HL-60 (cell line): ENCODE data around the gene PDLIM5.

Experiments used
- DNase-seq, 2 experiments: peaks; one replicate each; pipeline ENCODE4 v3.0.0-alpha.2; 2010 to 2020; ENCODE audit warnings: low read depth in 1 of 2, low spot score in 1 of 2
- H3K27ac ChIP-seq: fragments of 250-450 bp; sonication (Bioruptor Pico); replicated peaks from 2 replicates; pipeline ENCODE4 v1.5.1; 2020; ENCODE audit warnings: mild to moderate bottlenecking, moderate library complexity
- H3K27me3 ChIP-seq: fragments of 250-450 bp; sonication (Bioruptor Pico); 2 replicates; pipeline ENCODE4 v1.5.1; 2021; ENCODE audit warnings: mild to moderate bottlenecking, moderate library complexity; ENCODE audit not compliant: insufficient read depth, poor library complexity, severe bottlenecking
- H3K4me3 ChIP-seq: replicated peaks from 2 replicates; pipeline ENCODE4 v1.5.1; 2011; ENCODE audit warnings: mild to moderate bottlenecking, control low read depth, low read length; ENCODE audit not compliant: insufficient read depth
- CTCF ChIP-seq: IDR thresholded peaks from one replicate; pipeline ENCODE4 v1.5.1; 2011; ENCODE audit warnings: low read length, control low read depth, inconsistent platforms; ENCODE audit not compliant: insufficient read depth
- GABPA ChIP-seq: IDR thresholded peaks from 2 replicates; pipeline ENCODE4 v1.6.1; 2012; ENCODE audit warnings: low read depth
- POLR2AphosphoS5 ChIP-seq: IDR thresholded peaks from 2 replicates; pipeline ENCODE4 v1.6.1; 2012; ENCODE audit warnings: low read depth
- REST ChIP-seq: IDR thresholded peaks from 2 replicates; pipeline ENCODE4 v1.6.1; 2012; ENCODE audit warnings: low read depth; ENCODE audit not compliant: insufficient replicate concordance
- SPI1 ChIP-seq: IDR thresholded peaks from 2 replicates; pipeline ENCODE4 v1.6.1; 2012; ENCODE audit warnings: low read depth, mild to moderate bottlenecking, borderline replicate concordance

Gene PDLIM5

GRCh38 chr4:94536049-94536448 lies 84.3 kb downstream of the PDLIM5 start:
- Histone ChIP-seq H3K4me3 (no peak overlapping the region), H3K27me3 (no peaks in the 10 kb centered on the region), H3K27ac (no peak overlapping the region)
- TF ChIP-seq CTCF (no peak), SPI1 (no peak), POLR2AphosphoS5 (no peak), GABPA (no peak), REST (no peak)
- no peak for DNase-seq

GRCh38 chr4:94536649-94537469 lies 85.1 kb downstream of the PDLIM5 start:
- TF ChIP-seq SPI1 = no peak
- no peak for TF ChIP-seq GABPA
- no peak for TF ChIP-seq POLR2AphosphoS5
- TF ChIP-seq CTCF = no peak
- no peak for TF ChIP-seq REST
- Histone ChIP-seq H3K27me3 (no peaks in the 10 kb centered on the region), H3K27ac (no peak overlapping the region), H3K4me3 (no peak overlapping the region)
- no peak for DNase-seq

- no peak for DNase-seq
- Histone ChIP-seq H3K4me3 (no peak overlapping the region), H3K27me3 (no peaks in the 10 kb centered on the region), H3K27ac (no peak overlapping the region)
- TF ChIP-seq POLR2AphosphoS5 (no peak), GABPA (no peak), CTCF (no peak), SPI1 (no peak), REST (no peak)
These were observed 86.3 kb downstream of the PDLIM5 start for GRCh38 chr4:94537921-94538628.
